ENCODE results near the gene VWCE. TPM values are rescaled to one million over a fixed set of nuclear protein-coding genes. Genes with fewer than 3 reads are reported as not detected.

The VWCE gene
- total and polyA plus RNA-seq, 7 donors, result 0.23 to 1.4 (median 0.84) TPM

DNA sequence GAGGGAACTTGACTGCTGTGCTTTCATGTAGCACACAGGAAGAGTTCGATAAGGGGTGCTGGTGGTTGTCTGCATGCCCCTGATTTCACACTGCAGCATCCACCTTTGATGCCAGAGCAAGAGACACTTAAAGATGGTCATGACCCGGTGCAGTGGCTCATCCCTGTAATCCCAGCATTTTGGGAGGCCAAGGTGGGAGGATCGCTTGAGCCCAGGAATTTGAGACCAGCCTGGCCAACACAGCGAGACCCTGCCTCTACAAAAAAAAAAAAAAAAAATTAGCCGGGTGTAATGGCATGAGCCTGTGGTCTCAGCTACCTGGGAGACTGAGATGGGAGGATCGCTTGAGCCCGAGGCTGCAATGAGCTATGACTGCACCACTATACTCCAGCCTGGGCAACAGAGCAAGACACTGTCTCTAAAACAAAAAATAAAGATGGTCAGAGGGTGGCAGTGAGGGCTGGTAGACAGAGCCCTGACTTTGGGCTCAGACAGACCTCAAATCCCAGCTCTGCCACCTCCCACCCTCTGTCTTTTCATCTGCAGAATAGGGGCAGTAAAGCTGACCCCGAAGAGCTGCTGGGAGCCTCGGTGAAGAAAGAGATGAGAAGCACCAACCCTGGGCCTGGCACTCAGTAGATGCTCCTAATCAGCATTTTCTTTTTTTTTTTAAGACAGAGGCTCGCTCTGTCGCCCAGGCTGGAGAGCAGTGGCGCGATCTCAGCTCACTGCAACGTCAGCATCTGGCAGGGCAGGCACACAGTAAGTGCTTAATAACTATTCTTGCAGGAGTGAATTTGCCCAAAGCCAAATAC, 17.7 kb downstream of the VWCE start:
- intact Hi-C loops (cut with DNase I), result no loop called here
- 85 to 87% (median 86%) methylated on average over 14 of the region's 14 CpGs for WGBS, 3 donors

DNA sequence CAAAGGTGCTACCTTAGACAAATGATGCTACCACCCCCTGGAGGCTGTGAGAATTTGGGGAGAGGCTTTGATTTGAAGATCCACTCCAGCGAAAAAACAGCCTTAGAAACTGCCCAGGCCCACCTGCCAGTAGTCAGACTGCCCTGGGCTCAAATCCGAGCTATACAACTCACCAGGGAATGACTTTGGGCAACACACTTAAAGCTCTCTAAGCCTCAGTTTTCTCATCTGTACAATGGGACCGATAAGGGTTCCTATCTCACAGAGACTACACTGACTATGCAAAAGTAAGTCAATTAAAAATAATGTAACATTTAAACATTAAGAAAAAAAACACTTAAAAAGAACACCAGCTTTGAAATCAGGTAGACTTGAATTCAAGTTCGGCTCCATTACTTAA, 19.9 kb downstream of the VWCE start:
- no peak overlapping the region for H3K27ac ChIP-seq
- whole genome bisulfite sequencing, 3 donors, result 91 to 93% (median 92%) methylated on average over 4 of the region's 4 CpGs
- H3K27me3 ChIP-seq (ENCODE audit: insufficient read depth in 3 of 3, low read length in 2 of 3), result no peaks in the 10 kb centered on the region
- TF ChIP-seq, protein P1, sequence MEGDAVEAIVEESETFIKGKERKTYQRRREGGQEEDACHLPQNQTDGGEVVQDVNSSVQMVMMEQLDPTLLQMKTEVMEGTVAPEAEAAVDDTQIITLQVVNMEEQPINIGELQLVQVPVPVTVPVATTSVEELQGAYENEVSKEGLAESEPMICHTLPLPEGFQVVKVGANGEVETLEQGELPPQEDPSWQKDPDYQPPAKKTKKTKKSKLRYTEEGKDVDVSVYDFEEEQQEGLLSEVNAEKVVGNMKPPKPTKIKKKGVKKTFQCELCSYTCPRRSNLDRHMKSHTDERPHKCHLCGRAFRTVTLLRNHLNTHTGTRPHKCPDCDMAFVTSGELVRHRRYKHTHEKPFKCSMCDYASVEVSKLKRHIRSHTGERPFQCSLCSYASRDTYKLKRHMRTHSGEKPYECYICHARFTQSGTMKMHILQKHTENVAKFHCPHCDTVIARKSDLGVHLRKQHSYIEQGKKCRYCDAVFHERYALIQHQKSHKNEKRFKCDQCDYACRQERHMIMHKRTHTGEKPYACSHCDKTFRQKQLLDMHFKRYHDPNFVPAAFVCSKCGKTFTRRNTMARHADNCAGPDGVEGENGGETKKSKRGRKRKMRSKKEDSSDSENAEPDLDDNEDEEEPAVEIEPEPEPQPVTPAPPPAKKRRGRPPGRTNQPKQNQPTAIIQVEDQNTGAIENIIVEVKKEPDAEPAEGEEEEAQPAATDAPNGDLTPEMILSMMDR (IDR thresholded peaks at IDR 0.05), result no peak
- H3K36me3 ChIP-seq (ENCODE audit: insufficient read depth in 1 of 2, low read depth in 1 of 2), result peaks cover 0 to 2% of the 10 kb centered on the region in 2 donors
- no peak for ATAC-seq
- intact Hi-C loops (cut with DNase I), result no loop called here
- no peak for DNase-seq
- no peaks in the 10 kb centered on the region for H3K9me3 ChIP-seq
- no peaks in the 10 kb centered on the region for H3K4me1 ChIP-seq
- no peak overlapping the region for H3K4me3 ChIP-seq

More for the DNA sequence above, 17.7 kb downstream of the VWCE start:
- H3K4me3 ChIP-seq, result no peak overlapping the region
- H3K27ac ChIP-seq, result no peak overlapping the region
- no peaks in the 10 kb centered on the region for H3K9me3 ChIP-seq
- H3K27me3 ChIP-seq (ENCODE audit: insufficient read depth in 3 of 3, low read length in 2 of 3), result no peaks in the 10 kb centered on the region
- ATAC-seq (no peak), DNase-seq (no peak)
- TF ChIP-seq, protein P1 (IDR thresholded peaks at IDR 0.05), result no peak
- no peaks in the 10 kb centered on the region for H3K4me1 ChIP-seq
- peaks cover 0 to 6% of the 10 kb centered on the region in 2 donors for H3K36me3 ChIP-seq (ENCODE audit: insufficient read depth in 1 of 2, low read depth in 1 of 2)

DNA sequence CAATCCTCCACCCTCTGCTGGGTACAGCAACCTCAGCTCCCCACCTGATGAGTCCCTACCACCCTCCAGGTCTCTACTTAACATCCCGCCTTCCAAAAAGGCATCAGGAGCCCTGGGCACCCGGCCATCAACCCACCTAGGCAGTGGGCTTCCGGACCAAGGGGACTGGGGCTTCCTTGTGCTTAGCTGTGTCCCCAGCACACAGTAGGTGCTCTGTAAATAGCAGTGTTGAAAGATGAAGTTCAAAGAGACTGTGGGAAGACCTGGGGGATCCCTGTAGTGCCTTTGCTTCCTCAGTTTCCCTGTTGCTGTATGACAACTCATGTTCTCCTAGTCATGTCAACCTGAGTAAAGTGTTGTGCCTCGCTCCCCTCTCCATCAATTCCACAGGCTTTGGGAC, 21.0 kb downstream of the VWCE start:
- Histone ChIP-seq H3K27me3 (ENCODE audit: insufficient read depth in 3 of 3, low read length in 2 of 3) (no peaks in the 10 kb centered on the region), H3K4me3 (no peak overlapping the region), H3K36me3 (ENCODE audit: insufficient read depth in 1 of 2, low read depth in 1 of 2) (no peaks in the 10 kb centered on the region), H3K27ac (no peak overlapping the region), H3K4me1 (no peaks in the 10 kb centered on the region), H3K9me3 (no peaks in the 10 kb centered on the region)
- 95 to 99% (median 96%) methylated on average over 4 of the region's 4 CpGs for WGBS, 3 donors
- ATAC-seq, result no peak
- TF ChIP-seq, protein P1 (IDR thresholded peaks at IDR 0.05), result no peak
- intact Hi-C loops (cut with DNase I), result no loop called here
- no peak for DNase-seq

DNA sequence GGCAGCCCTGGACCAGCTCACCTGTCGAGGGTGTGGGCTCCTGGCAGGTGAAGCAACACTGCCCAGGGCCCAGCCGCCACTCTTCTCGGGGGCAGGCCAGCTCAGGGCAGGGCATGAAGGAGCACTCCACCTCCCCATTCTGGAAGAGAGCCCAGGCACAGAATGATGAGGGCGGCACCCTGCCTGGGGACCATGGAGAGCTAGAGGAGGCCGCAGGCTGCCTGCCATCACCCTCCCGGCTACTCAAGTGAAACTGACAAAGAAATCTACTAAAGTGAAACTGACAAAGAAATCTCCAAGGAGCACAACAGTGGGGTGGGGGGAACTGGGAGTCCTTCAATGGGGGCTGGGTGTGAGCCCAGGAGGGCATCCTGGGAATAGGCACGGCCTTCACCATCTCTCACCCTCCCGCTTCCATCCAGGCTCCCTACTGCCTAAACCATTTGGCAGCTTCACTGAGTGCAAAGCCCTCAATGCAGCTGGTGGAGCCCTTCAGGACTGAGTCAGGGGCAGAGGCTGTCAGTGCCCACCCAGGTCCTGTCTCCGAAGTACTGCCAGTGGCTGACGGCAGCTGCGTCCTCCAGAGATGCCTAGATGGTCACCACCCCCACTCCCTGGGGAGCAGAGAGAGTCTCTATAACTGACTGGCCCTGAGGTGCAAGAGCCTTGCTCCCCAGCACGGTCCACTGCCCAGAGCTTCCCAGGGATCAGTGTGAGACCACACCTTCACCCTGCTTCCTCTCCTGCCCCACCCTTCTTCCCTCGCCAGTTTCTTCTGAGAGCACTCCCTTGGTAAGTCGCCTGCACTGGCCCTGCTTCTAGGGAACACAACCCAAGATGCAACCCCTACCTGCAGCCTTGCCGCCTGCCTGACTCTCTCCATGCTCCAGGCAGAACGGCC, 21.7 kb downstream of the VWCE start:
- H3K4me3 ChIP-seq, result no peak overlapping the region
- H3K27me3 ChIP-seq (ENCODE audit: insufficient read depth in 3 of 3, low read length in 2 of 3), result no peaks in the 10 kb centered on the region
- no peak overlapping the region for H3K27ac ChIP-seq
- WGBS, 3 donors, result 73 to 76% (median 73%) methylated on average over 16 of the region's 16 CpGs
- intact Hi-C loops (cut with DNase I), result no loop called here
- H3K4me1 ChIP-seq, result no peaks in the 10 kb centered on the region
- no peaks in the 10 kb centered on the region for H3K36me3 ChIP-seq (ENCODE audit: insufficient read depth in 1 of 2, low read depth in 1 of 2)
- no peaks in the 10 kb centered on the region for H3K9me3 ChIP-seq
- DNase-seq (no peak), ATAC-seq (no peak)
- TF ChIP-seq, protein P1 (IDR thresholded peaks at IDR 0.05), result no peak

All from psoas muscle (tissue), 8 donors.